Activated CD8-positive, alpha-beta T cell treated with anti-CD3 and anti-CD28 coated beads for 36 hours (primary cell): ENCODE results near the gene DNMBP. TPM values are rescaled to one million over a fixed set of nuclear protein-coding genes. Genes with fewer than 3 reads are reported as not detected.
"Not testable (repeated sequence)": the region's sequence is repeated elsewhere in the genome, so short reads cannot be mapped to it uniquely, and the experiment has no call there.

Experiments used
- ATAC-seq: fragments of 200-7000 bp; cut with Tn5 transposase; one replicate; pipeline ENCODE4 v1.10.0; 2021; ENCODE audit warnings: mild to moderate bottlenecking, moderate library complexity
- CTCF ChIA-PET: fragments of 350-600 bp; sonication (Branson Sonifier 250); formaldehyde crosslinking; loops from one replicate; lab custom pipeline; 2021; ENCODE audit warnings: antibody characterized with exemption; lab: Charles Lee
- POLR2A ChIA-PET: fragments of 350-600 bp; sonication (Branson Sonifier 250); formaldehyde crosslinking; loops from one replicate; lab custom pipeline; 2021; ENCODE audit warnings: antibody characterized with exemption; lab: Charles Lee
- DNase-seq: peaks from one replicate; pipeline ENCODE4 v3.0.0-alpha.2; 2020
- H3K27ac Mint-ChIP-seq: one replicate; pipeline ENCODE4 v1.8.0; 2021; ENCODE audit warnings: mild to moderate bottlenecking, mixed read lengths
- H3K27me3 Mint-ChIP-seq: one replicate; pipeline ENCODE4 v1.8.0; 2021; ENCODE audit warnings: mixed read lengths
- H3K36me3 Mint-ChIP-seq: one replicate; pipeline ENCODE4 v1.8.0; 2021; ENCODE audit warnings: low read depth, mixed read lengths
- H3K4me1 Mint-ChIP-seq: one replicate; pipeline ENCODE4 v1.8.0; 2021; ENCODE audit warnings: low read depth, mixed read lengths
- H3K4me3 Mint-ChIP-seq: one replicate; pipeline ENCODE4 v1.8.0; 2021; ENCODE audit warnings: mild to moderate bottlenecking, moderate library complexity, mixed read lengths
- H3K9me3 Mint-ChIP-seq: one replicate; pipeline ENCODE4 v1.8.0; 2021; ENCODE audit warnings: mixed read lengths
- intact Hi-C: fragments of 100-400 bp; cut with micrococcal nuclease; formaldehyde crosslinking; loops from one replicate; pipeline ENCODE4 v1.10.0; 2022
- total RNA-seq, 2 experiments: library from RNA; stranded (reverse); gene quantifications; one replicate each; pipeline ENCODE4 v1.2.3, GENCODE V29; 2021
- TF ChIP-seq, protein P1 (sequence below): fragments of 200-600 bp; IDR thresholded peaks from one replicate; pipeline ENCODE4 v1.8.0; 2022; ENCODE audit warnings: antibody characterized with exemption, mild to moderate bottlenecking

DNMBP gene
- total RNA-seq, 2 experiments from 2014 or later: 2.6 to 2.9 TPM

DNA sequence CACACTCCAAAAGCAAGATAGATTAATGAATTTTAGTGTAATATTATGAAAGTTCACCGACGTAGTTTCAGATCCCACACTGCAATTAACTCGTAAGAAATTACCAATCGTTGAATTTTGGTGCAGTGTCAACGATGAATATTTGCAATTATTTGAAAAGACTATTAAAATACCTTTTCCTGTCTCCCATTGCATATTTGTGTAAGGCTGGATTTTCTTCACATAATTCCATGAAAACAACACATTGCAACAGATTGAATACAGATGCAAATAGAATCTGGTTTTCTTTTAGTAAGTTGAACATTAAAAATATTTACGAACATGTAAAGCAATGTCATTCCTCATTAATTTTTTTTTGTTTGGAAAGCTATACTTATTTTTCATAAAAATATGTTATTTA, 50.9 kb downstream of the DNMBP start:
- Mint-ChIP-seq H3K9me3 (no peaks in the 10 kb centered on the region), H3K4me3 (no peak overlapping the region), H3K4me1 (no peaks in the 10 kb centered on the region), H3K36me3 (peaks cover 20% of the 10 kb centered on the region), H3K27me3 (no peaks in the 10 kb centered on the region), H3K27ac (no peak overlapping the region)
- intact Hi-C loops: no loop called here
- TF ChIP-seq, protein P1, sequence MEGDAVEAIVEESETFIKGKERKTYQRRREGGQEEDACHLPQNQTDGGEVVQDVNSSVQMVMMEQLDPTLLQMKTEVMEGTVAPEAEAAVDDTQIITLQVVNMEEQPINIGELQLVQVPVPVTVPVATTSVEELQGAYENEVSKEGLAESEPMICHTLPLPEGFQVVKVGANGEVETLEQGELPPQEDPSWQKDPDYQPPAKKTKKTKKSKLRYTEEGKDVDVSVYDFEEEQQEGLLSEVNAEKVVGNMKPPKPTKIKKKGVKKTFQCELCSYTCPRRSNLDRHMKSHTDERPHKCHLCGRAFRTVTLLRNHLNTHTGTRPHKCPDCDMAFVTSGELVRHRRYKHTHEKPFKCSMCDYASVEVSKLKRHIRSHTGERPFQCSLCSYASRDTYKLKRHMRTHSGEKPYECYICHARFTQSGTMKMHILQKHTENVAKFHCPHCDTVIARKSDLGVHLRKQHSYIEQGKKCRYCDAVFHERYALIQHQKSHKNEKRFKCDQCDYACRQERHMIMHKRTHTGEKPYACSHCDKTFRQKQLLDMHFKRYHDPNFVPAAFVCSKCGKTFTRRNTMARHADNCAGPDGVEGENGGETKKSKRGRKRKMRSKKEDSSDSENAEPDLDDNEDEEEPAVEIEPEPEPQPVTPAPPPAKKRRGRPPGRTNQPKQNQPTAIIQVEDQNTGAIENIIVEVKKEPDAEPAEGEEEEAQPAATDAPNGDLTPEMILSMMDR: no peak
- ATAC-seq: no peak
- DNase-seq: no peak
- POLR2A ChIA-PET: no interaction called here
- CTCF ChIA-PET: interaction anchor here (2.2 kb wide), 1 partner anchor 87 kb away, joined by 9 read pairs; no protein-coding TSS in a partner anchor

DNA sequence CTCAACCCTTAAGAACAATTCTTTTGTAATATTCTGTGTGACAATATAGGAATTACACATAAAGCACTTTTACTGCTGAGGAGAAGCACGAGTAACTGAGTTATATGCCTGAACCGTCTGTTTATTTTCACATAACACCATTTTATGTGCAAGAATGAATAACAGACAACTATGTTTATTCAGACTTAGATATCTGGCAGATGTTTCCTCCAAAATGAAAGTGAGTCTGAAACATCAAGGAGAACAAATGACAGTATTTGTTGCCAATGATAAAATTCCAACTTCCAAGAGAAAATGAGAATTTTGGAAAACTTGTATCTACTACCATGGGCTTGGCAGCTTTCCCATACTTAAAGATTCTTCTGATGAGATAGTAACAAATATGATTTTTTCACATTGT, 51.4 kb downstream of the DNMBP start:
- Mint-ChIP-seq H3K9me3 (no peaks in the 10 kb centered on the region), H3K27ac (no peak overlapping the region), H3K36me3 (peaks cover 22% of the 10 kb centered on the region), H3K4me1 (no peaks in the 10 kb centered on the region), H3K27me3 (no peaks in the 10 kb centered on the region), H3K4me3 (no peak overlapping the region)
- ATAC-seq (no peak), DNase-seq (no peak)
- intact Hi-C loops: no loop called here
- ChIA-PET CTCF (no interaction called here), POLR2A (no interaction called here)
- TF ChIP-seq, protein P1: no peak

DNA sequence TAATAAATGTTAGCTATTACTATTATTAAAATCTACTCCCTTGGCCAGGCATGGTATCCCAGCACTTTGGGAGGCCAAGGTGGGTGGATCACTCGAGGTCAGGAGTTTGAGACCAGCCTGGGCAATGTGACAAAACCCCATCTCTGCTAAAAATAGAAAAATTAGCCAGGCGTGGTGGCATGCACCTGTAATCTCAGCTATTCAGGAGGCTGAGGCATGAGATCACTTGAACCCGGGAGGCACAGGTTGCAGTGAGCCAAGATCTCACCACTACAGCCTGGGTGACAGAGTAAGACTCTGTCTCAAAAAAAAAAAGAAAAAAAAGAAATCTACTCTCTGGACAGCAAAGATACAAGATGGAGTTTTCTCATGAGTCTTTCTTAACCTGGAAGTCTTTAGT, 56.2 kb downstream of the DNMBP start:
- H3K9me3 Mint-ChIP-seq, intact Hi-C loops, POLR2A ChIA-PET, H3K27me3 Mint-ChIP-seq, DNase-seq, H3K4me1 Mint-ChIP-seq, ATAC-seq, H3K4me3 Mint-ChIP-seq, H3K27ac Mint-ChIP-seq: not testable (repeated sequence)
- CTCF ChIA-PET: interaction anchor here (0.6 to 0.9 kb wide), 2 partner anchors 108 to 1177 kb away, joined by 3 to 4 read pairs; no protein-coding TSS in a partner anchor
- H3K36me3 Mint-ChIP-seq: peaks cover 43% of the 10 kb centered on the region

DNA sequence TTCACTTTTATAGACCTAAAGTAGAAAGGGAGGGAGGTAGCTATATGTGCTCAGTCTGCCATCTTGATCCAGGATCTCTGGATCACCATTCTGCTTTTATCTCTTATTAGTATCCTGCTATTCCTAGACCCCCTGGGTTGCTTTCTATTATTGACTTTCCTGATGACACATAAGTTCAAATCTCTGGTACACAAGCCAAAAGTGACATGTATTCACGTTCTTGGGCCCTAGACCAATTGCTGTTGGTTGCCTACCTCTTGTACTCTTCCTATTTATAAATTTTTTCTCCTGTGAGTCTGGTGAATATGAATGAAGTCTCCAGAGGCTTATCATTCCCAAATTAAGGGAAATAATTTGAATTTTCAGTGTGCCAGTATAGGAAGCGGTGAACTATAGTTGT, 56.9 kb downstream of the DNMBP start:
- no peak for DNase-seq
- Mint-ChIP-seq H3K9me3 (peaks cover 9% of the 10 kb centered on the region), H3K27ac (no peak overlapping the region), H3K27me3 (no peaks in the 10 kb centered on the region), H3K36me3 (peaks cover 43% of the 10 kb centered on the region), H3K4me3 (no peak overlapping the region), H3K4me1 (no peaks in the 10 kb centered on the region)
- intact Hi-C loops: no loop called here
- no peak for ATAC-seq
- TF ChIP-seq, protein P1: no peak
- POLR2A ChIA-PET: no interaction called here
- CTCF ChIA-PET: interaction anchor here (0.9 kb wide), 1 partner anchor 107 kb away, joined by 3 read pairs; no protein-coding TSS in a partner anchor

DNA sequence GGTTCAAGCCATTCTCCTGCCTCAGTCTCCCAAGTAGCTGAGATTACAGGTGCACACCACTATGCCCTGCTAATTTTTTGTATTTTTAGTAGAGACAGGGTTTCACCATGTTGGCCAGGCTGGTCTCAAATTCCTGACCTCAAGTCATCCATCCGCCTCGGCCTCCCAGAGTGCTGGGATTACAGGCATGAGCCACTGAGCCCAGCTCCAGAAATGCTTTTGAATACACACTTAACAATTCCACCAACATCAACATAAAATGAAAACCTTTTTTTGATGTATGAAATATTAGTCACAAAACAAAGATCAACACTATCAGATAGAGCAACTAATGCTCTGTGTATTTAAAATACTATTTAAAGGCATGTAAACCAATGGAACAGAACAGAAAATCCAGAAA, 63.7 kb downstream of the DNMBP start:
- DNase-seq, ATAC-seq, H3K27ac Mint-ChIP-seq, H3K9me3 Mint-ChIP-seq, H3K27me3 Mint-ChIP-seq, intact Hi-C loops, H3K4me3 Mint-ChIP-seq, H3K4me1 Mint-ChIP-seq, POLR2A ChIA-PET: not testable (repeated sequence)
- H3K36me3 Mint-ChIP-seq: peaks cover 17% of the 10 kb centered on the region
- CTCF ChIA-PET: interaction anchor here (0.9 kb wide), 1 partner anchor 100 kb away, joined by 3 read pairs; no protein-coding TSS in a partner anchor

DNA sequence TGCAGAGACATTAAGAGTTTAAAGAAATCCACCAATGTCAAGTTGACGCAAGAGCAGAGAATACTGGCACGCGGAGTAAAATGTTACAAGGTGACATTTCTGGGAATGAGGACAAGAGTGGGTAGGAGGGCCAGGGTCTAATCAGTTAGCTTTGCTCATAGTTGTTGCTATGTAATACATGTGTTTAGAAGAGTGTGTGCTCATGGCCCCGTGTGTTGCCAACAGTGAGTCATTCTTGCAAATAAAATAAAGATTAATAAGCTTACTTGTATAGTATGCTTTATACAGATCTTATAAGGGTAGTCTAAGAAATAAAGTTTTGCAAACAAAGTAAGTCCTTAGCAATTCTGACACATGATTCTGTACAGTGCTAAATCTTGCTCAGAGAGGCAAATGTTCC, 64.5 kb downstream of the DNMBP start:
- H3K4me1 Mint-ChIP-seq: no peaks in the 10 kb centered on the region

More for the DNA sequence above, 64.5 kb downstream of the DNMBP start:
- Mint-ChIP-seq H3K27me3 (no peaks in the 10 kb centered on the region), H3K9me3 (peaks cover 3% of the 10 kb centered on the region), H3K27ac (no peak overlapping the region), H3K4me3 (no peak overlapping the region), H3K36me3 (peaks cover 10% of the 10 kb centered on the region)
- POLR2A ChIA-PET: no interaction called here
- ATAC-seq: no peak
- TF ChIP-seq, protein P1: no peak
- intact Hi-C loops: no loop called here
- no peak for DNase-seq
- CTCF ChIA-PET: interaction anchor here (0.9 to 1.7 kb wide), 3 partner anchors 10 to 101 kb away, joined by 3 to 6 read pairs (median 3); no protein-coding TSS in a partner anchor
